GM21447 (cell line): ENCODE measurements around the gene SLC22A2.

Experiments used
- ATAC-seq: cut with Tn5 transposase; IDR thresholded peaks from one replicate; pipeline ENCODE4 v1.9.1; 2021; ENCODE audit not compliant: unreplicated experiment

The SLC22A2 gene

GRCh38 chr6:160218810-160219209, 39.8 kb downstream of the SLC22A2 start:
- no peak for ATAC-seq

DNA sequence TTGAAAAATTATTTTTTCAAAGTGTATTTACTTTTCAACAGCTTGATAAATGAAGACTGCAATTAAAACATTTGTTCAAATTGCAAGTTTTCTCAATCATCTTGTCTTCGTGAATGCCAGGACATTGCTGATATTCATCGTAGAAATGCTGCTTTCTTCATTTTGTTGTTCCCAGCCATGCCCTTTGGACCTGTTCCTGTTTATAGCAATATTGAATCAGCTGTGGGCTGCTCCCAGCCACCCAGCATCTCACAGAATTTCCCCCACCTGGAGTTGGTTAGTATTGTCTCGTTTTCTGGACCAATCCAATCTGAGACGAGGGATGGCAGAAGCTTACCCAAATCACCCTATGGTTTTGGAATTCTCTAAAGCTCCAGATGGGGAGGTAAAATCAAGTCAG, 40.8 kb downstream of the SLC22A2 start:
- no peak for ATAC-seq

GRCh38 chr6:160217073-160217472, 41.5 kb downstream of the SLC22A2 start:
- ATAC-seq, result no peak

DNA sequence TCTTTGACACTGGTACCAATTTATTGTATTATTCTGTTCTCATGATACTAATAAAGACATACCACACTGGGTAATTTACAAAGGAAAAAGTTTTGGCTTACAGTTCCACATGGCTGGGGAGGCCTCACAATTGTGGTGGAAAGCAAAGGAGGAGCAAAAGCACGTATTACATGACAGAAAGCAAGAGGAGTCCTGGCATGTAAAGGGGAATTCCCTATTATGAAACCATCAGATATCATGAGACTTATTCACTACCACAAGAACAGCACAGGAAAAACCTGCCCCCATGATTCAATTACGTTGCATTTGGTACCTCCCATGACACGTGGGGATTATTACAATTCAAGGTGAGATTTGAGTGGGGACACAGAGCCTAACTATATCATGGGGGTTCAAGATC, 43.4 kb downstream of the SLC22A2 start:
- ATAC-seq, result no peak

DNA sequence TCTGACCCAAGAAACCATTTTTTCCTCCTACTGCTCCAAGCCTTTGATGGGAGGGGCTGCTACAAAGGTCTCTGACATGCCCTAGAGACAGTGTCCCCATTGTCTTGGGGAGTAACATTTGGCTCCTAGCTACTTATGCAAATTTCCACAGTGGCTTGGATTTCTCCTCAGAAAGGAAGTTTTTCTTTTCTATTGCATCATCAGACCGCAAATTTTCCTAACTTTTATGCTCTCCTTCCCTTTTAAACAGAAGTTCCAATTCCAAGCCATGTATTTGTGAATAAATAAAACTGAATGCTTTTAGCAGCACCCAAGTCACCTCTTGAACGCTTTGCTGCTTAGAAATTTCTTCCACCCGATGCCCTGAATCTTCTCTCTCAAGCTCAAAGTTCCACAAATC, 51.0 kb downstream of the SLC22A2 start:
- ATAC-seq, result no peak

- no peak for ATAC-seq
Measured at GRCh38 chr6:160204710-160205109, 53.9 kb downstream of the SLC22A2 start.

GRCh38 chr6:160203953-160204352, 54.7 kb downstream of the SLC22A2 start:
- ATAC-seq, result no peak

DNA sequence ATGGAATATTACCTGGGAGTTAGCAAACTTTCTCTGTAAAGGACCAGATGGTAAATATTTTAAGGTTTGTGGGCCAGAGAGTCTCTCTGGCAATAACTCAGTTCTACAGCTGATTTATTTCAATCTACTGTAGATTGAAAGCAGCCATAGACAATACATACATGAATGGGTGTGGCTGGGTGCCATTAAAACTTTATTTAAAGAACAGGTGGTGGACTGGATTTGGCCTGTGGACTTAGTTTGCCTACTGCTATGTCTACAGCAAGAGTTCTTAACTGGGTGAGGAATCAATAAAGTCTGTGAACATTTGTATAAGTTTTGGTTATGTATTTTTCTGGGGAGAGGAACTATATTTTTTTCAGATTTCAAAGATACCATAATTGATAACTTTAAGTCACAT, 55.1 kb downstream of the SLC22A2 start:
- no peak for ATAC-seq

GRCh38 chr6:160203076-160203475, 55.5 kb downstream of the SLC22A2 start:
- ATAC-seq, result no peak

- ATAC-seq, result no peak
Measured at GRCh38 chr6:160202411-160202810, 56.2 kb downstream of the SLC22A2 start.

- ATAC-seq, result no peak
Measured at GRCh38 chr6:160201061-160201460, 57.6 kb downstream of the SLC22A2 start.

GRCh38 chr6:160198606-160199211, 59.9 kb downstream of the SLC22A2 start:
- peak; percentile 88 for ATAC-seq

GRCh38 chr6:160197662-160198061, 61.0 kb downstream of the SLC22A2 start:
- no peak for ATAC-seq

DNA sequence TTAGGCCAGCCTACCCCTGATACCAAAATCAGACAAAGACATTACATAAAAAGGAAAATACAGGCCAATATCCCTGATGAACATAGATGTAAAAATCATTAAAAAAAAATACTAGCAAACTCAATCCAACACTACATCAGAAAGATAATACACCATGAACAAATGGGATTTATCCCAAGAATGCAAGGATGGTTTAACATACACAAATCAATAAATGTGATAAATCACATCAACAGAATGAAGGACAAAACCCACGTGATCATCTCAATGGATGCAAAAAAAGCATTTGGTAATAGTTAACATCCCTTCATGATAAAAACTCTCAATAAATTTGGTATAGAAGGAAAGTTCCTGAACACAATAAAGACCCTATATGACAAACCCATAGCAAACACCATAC, 63.8 kb downstream of the SLC22A2 start:
- no peak for ATAC-seq

- no peak for ATAC-seq
Measured at GRCh38 chr6:160192840-160193239, 65.8 kb downstream of the SLC22A2 start.

DNA sequence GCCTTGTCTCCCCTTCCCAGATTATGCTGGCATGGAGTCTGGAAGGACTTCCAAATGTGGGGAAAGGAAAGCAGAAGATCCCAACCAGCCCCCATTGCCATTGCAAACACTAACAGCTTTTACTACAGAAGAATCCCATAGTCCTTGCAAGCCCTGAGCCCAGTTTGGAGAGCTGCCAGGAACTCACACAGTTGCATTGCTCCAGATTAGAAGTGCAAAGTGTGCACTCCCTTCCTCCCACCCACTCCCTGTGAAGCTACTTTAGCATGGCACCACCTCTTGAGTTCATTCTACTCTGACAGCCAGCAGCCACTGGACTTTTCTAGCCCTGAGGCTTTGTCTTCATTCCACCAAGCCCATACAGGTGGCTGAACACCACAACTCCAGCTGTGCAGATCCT, 67.6 kb downstream of the SLC22A2 start:
- ATAC-seq, result no peak

DNA sequence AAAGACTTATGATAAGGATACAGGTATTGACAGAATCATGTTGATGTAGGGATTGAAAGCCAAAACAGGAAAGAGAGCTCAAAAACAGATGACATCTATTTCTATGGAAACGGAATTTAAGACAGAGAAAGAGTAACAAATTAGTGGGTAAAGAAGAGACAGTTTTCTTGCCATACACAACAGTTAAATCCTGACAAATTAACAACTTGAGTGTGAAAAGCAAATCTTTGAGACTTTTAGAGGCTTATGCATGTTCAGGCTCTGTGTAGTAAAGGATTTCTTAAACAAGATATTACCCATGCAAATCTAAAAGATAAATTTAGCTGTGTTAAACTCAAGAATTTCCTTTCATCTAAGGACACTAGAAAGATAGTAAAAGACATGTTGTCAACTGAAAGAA, 68.5 kb downstream of the SLC22A2 start:
- no peak for ATAC-seq

DNA sequence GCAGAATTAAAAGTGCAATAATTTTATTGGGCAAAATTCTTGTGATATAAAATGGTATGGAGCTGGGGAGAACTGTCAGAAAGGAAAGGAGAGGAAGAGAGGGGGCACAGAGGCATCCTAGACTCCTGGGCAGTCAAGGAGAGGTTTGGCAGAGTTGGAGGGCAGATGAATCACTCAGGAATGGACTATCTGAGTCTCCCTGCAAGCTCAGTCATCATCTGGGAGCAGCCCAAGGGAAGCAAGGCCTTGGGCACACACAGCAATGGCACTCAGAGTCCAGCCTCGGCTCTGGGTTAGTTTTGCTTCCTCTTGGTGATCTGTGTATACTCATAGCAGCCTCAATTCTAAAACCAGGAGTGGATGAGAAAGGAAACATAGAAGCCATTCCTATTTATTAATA, 69.8 kb downstream of the SLC22A2 start:
- no peak for ATAC-seq

- no peak for ATAC-seq
Measured at GRCh38 chr6:160180706-160181105, 77.9 kb downstream of the SLC22A2 start.

DNA sequence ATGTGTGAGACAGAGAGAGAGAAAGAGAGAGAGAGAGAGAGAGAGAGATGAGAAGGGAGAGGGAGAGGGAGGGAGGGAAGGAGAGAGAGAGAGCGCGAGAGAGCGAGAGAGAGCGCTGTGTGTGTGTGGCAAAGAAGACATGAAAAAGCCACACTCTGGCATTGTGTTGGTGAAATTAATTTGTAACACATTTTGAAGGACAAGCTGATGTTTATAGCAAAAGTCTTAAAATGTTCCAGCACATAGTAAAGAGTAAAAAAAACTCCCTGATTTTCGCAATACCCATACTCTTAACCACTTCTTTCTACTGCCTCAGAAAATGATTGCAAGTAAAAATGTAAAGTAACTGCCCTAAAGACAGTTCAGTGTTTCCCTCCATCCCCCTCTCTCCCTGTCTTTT, 80.3 kb downstream of the SLC22A2 start:
- no peak for ATAC-seq

DNA sequence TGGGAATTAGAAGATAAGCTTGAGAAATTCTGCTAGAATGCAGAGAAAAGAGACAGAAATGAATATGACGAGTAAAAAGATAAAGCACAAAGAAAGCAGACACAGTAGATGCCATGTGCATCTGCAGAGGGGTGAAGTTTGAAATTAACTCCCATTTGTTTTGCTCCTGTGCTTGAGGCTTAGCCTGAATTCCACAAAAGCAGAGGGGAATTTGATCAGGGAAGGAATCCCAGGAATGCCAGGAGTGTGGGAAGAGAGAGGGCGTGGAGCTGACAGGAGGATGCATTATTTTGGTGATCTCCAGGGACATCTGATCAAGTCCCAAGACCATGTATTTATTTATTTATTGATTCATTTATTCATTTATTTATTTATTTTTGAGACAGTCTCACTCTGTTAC, 81.4 kb downstream of the SLC22A2 start:
- ATAC-seq, result no peak

DNA sequence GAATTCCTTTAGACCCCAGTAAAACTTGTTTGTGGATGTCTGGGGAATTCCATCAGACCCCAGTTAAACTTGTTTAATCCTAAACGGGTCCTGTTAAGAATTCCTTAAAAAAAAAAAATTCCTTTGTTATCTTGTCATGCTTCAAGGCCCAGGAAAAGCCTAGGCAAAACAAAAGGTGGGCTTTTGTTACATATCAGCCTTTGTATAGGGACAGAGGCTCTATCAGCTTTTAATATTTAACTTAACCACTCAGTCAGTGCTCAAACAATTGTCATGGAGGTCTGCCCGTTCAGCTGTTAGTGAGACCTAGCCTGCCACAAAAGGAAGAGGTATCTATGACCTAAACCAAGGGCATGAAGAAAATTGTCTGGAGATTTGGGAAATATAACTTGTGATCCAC, 83.9 kb downstream of the SLC22A2 start:
- no peak for ATAC-seq

- no peak for ATAC-seq
Measured at GRCh38 chr6:160173806-160174527, 84.7 kb downstream of the SLC22A2 start.
